Measurements from ENCODE around the gene FAM162A.
"Not testable (repeated sequence)": the region's sequence is repeated elsewhere in the genome, so short reads cannot be mapped to it uniquely, and the experiment has no call there.

FAM162A gene, protein sequence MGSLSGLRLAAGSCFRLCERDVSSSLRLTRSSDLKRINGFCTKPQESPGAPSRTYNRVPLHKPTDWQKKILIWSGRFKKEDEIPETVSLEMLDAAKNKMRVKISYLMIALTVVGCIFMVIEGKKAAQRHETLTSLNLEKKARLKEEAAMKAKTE

DNA sequence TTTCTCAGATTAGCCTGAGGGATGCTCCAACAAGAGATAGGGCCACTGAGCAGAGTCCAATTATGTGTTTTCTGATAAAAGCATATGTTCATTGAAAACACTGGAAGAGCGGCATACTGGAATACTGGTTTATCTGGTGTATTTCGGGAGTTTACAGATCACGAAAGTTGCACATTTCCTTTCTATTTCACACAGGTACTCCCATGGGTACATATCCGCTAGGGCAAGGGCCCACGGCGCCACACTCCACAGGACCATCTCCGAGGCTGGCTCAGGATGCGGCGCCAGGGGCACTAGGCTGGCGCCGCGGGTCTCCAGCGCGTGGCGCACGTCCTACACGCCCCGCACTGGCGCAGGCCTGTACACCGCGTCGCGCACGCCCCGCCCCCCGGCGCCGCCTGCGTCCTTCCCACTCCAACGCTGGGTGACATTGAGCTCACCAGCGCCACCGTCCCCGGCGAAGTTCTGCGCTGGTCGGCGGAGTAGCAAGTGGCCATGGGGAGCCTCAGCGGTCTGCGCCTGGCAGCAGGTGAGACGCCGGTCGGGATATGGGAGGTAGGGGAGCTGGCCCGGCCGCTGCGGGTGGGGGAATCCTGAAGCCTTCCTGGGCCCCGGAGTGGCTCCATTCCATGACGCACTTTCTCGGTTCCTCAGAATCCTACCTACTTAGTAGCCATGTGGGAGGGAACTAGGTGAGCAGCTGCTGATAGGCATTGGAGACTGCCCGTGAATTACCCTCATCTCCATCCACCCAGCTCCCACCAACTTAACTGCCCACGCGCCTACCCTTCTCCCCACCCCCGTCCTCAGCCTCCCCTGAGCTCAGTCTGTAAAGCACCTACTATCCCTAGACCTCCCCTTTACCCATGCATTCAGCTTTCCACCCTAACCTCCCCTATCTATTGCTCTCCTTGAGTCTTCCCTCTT lies at the start of gene FAM162A:
Gene FAM162A (plus strand): TSS at position 412 of the 927 bp plus-strand sequence. CDS start 84 bp downstream, at position 496.
- peak; percentile 94 for DNase-seq

DNA sequence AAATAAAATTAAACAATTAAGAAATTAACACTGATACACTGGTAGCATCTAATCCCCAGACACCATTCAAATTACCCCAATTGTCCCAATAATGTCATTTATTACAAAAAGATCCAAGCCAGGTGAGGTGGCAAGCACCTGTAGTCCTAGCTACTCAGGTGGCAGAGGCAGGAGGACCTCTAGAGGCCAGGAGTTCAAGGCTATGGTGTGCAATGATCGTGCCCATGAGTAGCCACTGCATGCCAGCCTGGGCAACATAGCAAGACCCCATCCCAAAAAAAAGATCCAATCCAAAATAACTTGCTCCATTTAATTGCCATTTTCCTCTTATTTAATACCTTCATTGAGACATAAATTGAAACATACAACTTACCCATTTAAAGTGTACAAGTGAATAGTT lies 41.2 kb upstream of the FAM162A start:
- DNase-seq, result no peak

DNA sequence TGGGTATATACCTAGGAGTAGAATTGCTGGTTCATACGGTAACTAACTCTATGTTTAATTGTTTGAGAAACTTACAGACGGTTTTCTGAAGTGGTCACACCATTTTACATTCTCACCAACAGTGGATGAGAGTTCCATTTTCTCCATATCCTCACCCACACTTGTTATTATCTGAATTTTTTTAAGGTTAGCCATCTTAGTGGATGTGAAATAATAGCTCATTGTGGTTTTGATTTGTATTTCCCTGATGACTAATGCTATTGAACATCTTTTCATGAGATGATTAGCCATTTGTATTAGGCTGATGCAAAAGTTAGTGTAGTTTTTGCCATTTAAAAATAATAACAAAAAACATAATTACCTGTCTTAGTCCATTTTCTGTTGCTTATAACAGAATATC lies 40.3 kb upstream of the FAM162A start:
- no peak for DNase-seq

DNA sequence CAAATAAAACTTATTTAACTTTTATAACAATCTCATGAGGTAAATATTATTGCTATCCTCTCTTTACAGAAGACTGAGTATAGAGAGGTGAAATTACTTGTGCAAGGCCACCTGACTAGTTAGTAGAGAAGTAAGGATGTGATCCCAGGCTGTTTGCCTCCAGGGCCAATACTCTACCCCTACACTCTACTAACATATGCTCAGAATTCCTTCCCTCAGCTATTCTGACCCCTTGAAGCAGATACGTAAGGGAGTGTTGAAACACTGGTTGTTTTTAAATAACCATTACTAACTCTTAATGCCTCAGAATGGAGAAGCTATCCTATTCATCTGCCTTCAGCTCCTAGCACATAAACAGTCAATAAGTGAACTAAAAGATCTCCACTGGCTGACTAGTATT lies 34.8 kb upstream of the FAM162A start:
- no peak for DNase-seq

DNA sequence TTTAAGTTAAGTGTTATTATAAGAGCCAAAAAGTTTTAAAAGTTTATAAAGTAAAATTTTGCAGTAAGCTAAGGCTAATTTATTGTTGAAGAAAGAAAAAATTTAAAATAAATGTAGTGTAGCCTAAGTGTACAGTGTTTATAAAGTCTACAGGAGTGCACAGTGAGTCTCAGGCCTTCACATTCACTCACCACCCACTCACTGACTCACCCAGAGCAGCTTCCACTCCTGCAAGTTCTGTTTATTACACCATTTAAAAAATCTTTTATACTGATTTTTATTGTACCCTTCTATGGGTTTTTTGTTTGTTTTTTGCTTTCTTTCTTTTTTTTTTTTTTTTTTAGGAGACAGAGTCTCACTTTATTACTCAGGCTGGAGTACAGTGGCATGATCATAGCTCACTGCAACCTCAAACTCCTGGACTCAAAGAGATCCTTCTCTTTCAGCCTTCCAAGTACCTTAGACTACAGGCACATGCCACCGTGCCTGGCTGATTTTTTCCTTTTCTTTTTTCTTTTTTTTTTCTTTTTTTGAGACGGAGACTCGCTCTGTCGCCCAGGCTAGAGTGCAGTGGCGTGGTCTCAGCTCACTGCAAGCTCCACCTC lies 33.1 kb upstream of the FAM162A start:
- no peak for DNase-seq

DNA sequence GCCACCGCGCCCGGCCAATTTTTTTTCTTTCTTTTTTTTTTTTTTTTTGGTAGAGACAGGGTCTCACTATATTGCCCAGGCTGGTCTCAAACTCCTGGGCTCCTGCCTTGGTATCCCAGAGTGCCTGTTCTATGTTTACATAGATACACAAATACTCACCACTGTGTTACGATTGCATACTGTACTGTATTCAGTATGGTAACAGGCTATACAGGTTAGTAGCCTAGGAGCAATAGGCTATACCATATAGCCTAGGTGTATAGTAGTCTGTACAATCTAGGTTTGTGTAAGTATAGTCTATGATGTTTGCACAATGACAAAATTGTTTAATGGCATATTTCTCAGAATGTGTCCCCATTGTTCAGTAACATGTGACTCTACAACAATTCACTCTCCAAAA lies 32.4 kb upstream of the FAM162A start:
- DNase-seq, result no peak

DNA sequence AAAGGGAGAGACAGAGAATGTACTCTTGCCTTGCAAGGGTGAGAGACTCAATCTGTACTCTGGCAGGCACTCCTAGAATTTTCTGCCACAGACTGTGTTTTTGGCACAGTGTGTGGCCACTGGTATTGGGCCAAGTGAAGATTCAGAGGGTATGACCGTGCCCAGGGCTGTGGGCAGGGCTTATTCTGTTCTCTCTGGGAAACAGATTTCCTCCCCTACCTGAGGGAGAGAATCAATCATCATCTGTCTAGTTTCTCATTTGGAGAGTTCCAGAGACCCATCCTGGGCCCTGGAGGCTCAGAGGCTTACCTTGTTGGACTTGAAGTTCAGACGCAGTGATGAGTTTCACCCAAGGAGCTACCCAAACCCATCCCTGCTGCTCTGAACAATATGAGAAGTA lies 30.8 kb upstream of the FAM162A start:
- DNase-seq, result peak; percentile 53

DNA sequence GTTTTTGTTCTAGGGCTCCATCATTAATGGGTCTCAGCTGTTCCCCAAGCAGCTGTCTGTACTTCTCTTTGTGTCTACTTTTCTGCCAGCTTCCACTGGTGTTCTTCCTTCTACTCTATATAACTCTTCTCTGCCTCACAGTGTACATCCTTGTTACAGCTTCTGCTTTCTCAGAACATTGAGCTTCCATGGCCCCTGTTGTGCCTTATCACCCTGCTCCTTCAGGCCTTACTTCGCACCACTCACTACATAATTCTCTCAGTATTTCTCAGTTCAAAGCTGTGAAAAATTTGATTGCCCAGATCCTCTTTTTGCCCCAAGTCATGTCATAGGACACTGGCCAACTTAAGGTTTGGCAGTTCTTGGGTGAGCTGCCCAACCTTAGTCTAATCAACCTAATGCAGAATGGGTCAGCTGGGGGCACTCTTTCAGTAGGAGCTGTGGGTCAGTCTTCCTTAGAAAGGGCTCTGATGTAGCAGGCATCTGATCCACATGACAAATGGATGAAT lies 30.0 kb upstream of the FAM162A start:
- DNase-seq, result no peak

DNA sequence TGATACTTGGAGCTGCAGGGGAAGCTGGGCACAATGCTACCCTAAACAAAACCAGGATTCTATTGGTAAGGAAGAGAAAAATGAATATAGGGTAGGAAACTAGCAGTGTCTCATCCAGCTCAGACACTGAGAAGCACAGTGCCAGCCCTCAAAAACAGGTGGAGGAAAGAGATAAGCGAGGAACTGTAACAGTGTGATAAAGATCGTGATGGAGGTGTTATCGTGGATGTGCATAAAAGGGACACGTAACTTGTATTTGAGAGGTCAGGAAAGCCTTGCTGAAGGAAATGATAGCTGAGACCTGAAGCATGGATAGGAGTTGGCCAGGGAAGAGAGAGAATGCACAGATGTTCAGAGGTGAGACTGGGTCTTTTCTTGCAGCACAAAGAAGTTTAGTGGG lies 28.4 kb upstream of the FAM162A start:
- no peak for DNase-seq

DNA sequence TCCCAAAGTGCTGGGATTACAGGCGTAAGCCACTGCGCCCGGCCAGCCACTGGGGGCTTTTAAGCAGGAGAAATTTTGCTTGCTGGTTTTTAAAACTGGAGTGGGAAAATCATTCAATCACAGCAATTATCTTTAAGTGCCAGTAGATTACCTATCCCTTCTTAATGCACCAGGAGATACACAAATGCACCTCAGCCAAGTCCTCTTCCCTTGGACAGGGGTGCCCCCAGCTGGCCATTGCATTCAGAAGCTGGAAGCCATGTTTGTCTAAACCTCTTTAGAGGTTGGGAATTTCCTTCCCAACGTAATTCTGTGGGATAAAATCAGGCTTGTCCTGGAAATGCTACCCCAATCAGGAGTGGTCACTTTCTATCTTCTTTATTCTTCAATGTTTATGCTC lies 27.6 kb upstream of the FAM162A start:
- no peak for DNase-seq

DNA sequence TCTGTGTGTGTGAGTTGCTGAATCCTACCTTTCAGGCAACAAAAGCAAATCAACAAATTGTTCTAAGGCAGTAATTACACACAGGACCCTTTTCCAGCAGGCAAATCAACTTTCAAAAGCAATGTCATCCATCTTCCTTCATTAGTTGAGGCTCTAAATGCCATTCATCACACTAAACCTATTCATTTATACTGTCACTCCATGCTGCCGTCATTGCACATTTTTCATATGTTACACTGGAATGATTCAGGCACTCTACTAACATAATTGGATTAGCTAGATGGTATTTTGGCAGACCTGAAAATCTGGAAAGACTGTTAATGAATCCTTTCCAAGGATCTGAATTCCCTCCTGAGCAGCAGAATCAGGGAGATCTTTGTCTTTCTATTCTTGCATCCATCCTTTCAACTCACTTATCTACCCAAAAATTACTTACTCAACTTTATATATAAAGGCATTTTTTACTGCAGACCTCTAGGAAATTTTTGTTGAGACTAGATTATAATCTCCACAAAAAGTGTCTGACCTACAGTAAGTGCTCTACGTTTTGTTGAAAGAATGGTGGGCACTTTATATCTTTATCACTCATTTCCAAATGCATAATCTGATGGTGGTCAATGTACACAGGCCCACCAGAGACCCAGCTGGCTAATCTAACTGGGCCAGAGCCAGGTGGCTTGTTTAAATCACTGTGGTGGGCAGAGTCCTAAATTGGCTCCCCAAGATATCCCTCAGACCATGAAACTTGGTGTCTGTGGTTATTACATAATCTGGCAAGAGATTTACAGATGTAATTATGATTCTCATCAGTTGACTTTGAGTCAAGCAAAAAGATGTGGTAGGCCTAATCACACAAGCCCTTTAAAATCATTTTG lies 25.9 kb upstream of the FAM162A start:
- DNase-seq, result no peak

DNA sequence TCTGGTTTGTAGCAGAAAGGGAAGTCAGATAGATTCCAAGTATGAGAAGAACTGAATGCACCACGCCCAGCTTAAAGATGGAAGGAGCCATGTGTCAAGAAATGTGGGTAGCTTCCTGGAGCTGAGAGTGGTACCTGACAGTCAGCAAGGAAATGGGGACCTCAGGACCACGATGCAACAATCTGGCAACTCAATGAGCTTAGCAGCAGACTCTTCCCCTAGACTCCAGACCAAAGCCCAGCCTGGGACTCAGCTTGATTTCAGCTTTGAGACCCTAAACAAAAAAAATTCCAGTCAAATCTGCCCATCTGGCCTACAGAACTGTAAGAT lies 25.3 kb upstream of the FAM162A start:
- DNase-seq, result no peak

DNA sequence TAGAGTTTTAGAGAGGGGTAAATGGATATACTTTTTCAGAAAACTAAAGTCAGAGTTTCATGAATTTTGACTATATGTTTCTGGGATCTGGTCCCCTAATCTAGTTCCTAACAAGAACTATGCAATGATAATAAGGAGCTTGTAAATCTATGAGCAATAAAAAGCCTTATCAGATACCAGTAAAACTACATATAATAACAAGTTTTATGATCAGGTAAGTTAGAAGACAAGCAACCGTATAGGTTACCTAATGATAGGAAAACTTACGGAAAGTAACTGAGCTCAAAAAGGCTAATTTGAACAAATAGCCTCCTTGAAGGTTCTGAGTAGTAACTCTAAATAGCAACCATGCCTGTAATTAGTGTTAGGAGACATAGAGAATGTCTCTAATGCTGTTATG lies 22.0 kb upstream of the FAM162A start:
- DNase-seq, result no peak

DNA sequence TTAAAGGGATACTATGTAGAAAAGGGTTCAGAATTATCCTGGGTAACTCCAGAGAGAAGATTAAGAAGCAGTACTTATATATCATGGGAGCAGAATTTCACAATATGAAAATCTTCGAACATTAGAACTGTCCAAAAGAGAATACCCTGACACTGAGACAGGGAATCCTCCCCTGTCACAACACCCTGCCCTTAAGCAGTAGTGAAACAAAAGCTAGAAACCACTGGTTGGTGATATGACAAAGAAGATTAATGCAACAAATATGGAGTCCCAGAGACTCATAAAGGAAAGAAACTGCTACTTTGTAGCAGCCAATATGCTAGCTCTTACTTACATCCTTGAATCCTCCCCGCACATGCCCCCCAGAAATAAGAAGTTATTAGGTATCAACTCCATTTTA lies 19.5 kb upstream of the FAM162A start:
- no peak for DNase-seq

DNA sequence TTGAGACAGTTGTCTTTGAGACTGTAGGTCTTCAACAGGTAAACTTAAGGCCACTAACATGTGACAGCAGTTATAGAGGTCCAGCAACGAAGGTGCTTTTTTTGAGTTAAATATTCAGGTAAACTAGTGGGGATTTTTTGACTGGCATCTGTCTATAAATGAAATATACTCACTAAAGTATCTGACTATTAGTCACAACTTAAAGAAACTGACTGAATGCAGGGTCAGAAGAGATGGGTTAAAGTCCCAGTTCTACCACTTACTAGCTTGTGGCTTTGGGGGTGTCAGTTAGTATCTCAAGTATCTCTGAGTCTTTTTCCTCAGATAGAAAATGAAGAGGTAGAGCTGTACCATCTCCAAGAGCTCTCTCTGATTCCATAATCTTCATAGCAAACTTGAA lies 18.9 kb upstream of the FAM162A start:
- DNase-seq, result no peak

DNA sequence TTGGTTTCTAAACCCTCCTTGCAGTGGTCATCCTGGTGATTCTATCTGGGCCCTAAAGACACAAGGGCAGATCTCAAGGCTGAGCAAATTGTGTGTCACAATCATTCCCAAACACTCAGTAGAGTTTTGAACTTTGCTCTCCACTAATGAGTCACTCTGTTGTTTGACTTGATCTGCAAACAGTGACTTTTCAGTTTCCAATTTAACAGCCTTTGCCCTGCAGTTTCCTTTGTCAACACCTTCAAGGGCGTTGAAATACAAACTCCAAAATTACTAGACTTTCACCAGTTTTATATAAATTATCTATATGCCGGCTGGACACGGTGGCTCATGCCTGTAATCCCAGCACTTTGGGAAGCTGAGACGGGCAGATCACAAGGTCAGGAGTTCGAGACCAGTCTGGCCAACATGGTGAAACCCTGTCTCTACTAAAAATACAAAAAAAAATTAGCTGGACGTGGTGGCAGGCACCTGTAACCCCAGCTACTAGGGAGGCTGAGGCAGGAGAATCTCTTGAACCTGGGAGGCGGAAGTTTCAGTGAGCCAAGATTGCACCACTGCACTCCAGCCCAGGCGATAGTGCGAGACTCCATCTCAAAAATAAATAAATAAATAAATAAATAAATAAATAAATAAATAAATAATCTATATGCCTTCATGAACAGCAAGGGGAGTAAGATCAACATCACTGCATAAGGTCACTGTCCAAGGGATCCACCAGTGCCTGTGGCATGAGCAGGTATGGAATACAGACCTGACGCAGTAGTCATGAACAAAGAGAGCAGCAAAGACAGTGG lies 18.2 kb upstream of the FAM162A start:
- DNase-seq, result not testable (repeated sequence)

DNA sequence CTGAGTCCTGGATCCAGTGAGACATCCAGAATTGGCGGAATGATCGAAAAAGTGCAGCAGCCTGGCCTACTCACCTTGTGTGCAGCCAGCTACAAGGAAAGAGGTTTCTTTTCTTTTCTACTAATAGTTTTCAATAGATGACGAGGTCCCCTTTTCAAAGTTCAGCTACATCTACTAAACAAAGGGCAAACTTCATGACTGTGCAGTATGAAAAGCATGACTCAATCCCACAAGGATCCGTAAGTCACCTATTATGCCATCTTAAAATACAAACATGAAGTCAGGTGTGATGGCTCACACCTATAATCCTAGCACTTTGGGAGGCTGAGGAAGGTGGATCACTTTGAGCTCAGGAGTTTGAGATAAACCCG lies 17.6 kb upstream of the FAM162A start:
- no peak for DNase-seq

DNA sequence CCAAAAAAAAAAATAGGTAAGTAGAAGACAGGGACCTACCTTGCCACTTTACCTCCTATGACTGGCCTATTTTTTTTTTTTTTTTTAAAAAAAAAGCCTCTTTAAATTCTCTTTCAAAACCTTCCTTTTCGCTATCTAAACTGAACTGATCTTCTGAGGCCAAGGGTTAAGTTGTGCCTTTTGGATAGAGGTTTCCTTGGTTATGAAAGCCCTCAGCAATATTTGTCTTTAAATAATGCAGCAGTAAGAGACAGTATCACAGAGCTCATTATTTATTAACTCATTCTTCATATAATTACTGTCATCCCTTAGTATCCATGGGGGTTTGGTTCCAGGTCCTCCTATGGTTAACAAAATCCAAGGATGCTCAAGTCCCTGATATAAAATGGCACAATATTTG lies 9.9 kb upstream of the FAM162A start:
- no peak for DNase-seq

DNA sequence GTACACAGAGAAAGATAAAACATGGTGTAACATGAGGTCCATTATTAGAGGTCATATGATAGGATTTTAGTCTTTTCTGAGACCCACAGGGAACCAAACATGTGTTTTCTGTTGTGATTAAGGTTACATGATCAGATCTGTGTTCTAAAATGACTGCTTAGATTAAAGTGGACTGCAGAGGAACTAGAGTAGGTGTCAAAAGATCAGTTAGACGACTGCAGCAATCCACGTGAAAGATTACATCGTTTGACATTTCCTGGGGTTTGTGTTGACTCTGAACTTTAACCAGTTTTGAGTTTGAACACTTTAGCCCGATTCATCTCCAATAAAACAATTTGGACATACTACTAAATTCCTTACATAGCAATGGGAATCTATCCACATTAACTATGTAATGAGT lies 6.0 kb upstream of the FAM162A start:
- DNase-seq, result no peak

DNA sequence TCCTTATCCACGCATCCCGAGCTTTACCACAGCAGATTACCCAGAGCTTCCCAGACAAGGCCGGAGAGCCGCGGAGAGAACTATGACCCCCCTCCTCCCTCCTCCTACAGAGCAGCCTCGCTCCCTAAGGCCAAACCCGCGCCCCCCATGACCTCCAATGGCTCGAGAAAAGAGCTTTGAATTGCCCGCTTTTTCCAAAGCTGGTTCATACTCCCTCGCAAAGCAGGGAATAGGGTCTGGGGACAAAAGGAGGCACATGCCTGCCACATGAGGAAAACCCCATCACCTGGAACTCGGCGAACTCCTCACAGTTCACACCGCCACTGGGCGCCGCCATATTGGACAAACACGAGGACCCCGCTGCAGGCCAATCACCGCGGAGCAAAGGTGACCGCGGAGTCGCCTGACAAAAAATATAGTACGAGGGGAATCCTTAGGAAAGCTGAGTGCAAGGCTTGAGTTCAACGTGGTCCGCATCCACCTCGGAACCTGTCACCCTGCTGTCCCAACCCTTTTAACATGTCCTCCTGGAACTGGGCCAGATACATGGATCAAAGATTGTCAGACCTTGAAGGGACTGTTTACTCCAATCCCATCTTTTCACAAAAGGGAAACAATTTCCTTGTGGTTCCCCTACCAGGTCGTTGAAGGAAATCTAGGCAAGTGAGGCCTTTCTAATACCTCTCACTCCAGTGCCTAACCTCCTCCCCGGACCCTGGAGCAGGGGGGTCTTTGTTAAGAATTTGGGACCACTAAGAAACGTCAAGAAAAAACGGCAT lies 905 bp upstream of the FAM162A start, which contains the start of gene MIX23:
Gene MIX23 (minus strand): TSS at position 344 of the 779 bp plus-strand sequence. CDS start 7 bp downstream, at position 337.
- peak; percentile 92 for DNase-seq

DNA sequence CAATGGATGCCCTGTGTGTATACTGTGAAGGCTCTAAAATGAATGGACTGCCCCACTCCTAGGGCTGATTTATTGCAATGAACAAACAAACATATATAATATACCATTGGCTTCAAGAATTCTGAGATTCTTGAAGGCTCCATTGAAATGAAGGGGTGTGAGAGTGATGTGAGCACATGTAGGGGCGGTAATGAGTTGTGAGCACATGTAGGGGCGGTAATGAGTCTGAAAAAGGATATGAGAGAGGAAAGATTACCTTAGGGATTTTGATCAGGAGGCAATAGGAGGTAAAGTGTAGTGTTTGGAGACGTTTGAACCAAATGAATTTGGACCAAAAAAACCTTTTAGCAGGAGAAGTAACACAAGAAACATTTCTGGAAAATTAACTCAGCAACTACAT lies 3.7 kb downstream of the FAM162A start:
- DNase-seq, result no peak

Measured in right hindlimb (tissue), 1 donor.